Panc1 (cell line): ENCODE data around the gene NFAT5. TPM values are rescaled to one million over a fixed set of nuclear protein-coding genes. Genes with fewer than 3 reads are reported as not detected.
A peak's percentile ranks its signal among the peaks of the same experiment; 100 is the strongest.

Experiments
- ATAC-seq: fragments of 200-7000 bp; cut with Tn5 transposase; 2 replicates; pipeline ENCODE4 v1.9.1; 2020; ENCODE audit warnings: mild to moderate bottlenecking, moderate library complexity
- BruUV-seq: library from RNA; stranded (reverse); fragments of 400-500 nt; replicated peaks from 2 replicates; lab custom pipeline; 2021; lab: Mats Ljungman, UMichigan
- CTCF ChIA-PET: fragments of 300-600 bp; sonication (Branson Sonifier 250); formaldehyde crosslinking; loops from one replicate; lab custom pipeline; 2022; ENCODE audit warnings: antibody characterized with exemption; lab: Charles Lee
- POLR2A ChIA-PET: fragments of 300-600 bp; sonication (Branson Sonifier 250); formaldehyde crosslinking; loops from one replicate; lab custom pipeline; 2022; ENCODE audit warnings: antibody characterized with exemption; lab: Charles Lee
- DNase-seq: peaks from one replicate; pipeline ENCODE4 v3.0.0-alpha.2; 2010; ENCODE audit warnings: low read depth, low spot score
- H3K27ac ChIP-seq: 2 replicates; pipeline ENCODE4 v1.5.1; 2011; ENCODE audit warnings: mild to moderate bottlenecking, low read length, inconsistent platforms
- H3K27me3 ChIP-seq: fragments of 200-500 bp; sonication (Bioruptor generic); 2 replicates; pipeline ENCODE4 v1.6.0; 2014; ENCODE audit warnings: low read length, inconsistent platforms; ENCODE audit not compliant: control insufficient read depth, insufficient read depth
- H3K36me3 ChIP-seq: fragments of 200-500 bp; sonication (Bioruptor generic); 2 replicates; pipeline ENCODE4 v1.5.1; 2014; ENCODE audit warnings: inconsistent platforms, mild to moderate bottlenecking, low read length, moderate library complexity; ENCODE audit not compliant: control insufficient read depth, insufficient read depth
- H3K4me1 ChIP-seq: 2 replicates; pipeline ENCODE4 v1.5.1; 2011; ENCODE audit warnings: inconsistent platforms, mild to moderate bottlenecking, low read length, moderate library complexity; ENCODE audit not compliant: control insufficient read depth, insufficient read depth
- H3K4me3 ChIP-seq, 2 experiments: 2 replicates each; pipeline ENCODE4 v1.5.1; 2011 to 2012; ENCODE audit warnings: low read depth in 2 of 2, low read length in 2 of 2, mild to moderate bottlenecking in 2 of 2, inconsistent platforms in 1 of 2, moderate library complexity in 1 of 2
- H3K9me3 ChIP-seq: fragments of 200-500 bp; sonication (Bioruptor generic); 2 replicates; pipeline ENCODE4 v1.5.1; 2014; ENCODE audit warnings: low read depth, mild to moderate bottlenecking, inconsistent platforms, low read length, moderate library complexity; ENCODE audit not compliant: control insufficient read depth, insufficient read depth
- POLR2AphosphoS5 ChIP-seq: IDR thresholded peaks from 2 replicates; pipeline ENCODE4 v1.6.1; 2012; ENCODE audit warnings: mild to moderate bottlenecking, low read depth, low read length, moderate library complexity
- SIN3A ChIP-seq: IDR thresholded peaks from 2 replicates; pipeline ENCODE4 v1.6.1; 2012; ENCODE audit warnings: low read depth, mild to moderate bottlenecking, low read length, moderate library complexity, borderline replicate concordance; ENCODE audit not compliant: insufficient read depth
- TCF7L2 ChIP-seq: IDR thresholded peaks from 2 replicates; pipeline ENCODE4 v1.6.1; 2011; ENCODE audit warnings: mild to moderate bottlenecking, low read depth, low read length, inconsistent platforms
- in situ Hi-C: cut with HindIII; loops from 2 replicates; pipeline ENCODE4 v1.10.0; 2016; ENCODE audit warnings: low sequenced_read_pairs, low pct_unique_long_range_greater_than_20kb
- intact Hi-C: fragments of 100-400 bp; cut with micrococcal nuclease; formaldehyde crosslinking; loops from one replicate; pipeline ENCODE4 v1.10.0; 2022; ENCODE audit not compliant: unreplicated experiment
- total RNA-seq: library from RNA; stranded (reverse); gene quantifications from one replicate; pipeline ENCODE4 v1.2.1, GENCODE V29; 2021; ENCODE audit not compliant: unreplicated experiment
- TF ChIP-seq, protein P1 (sequence below): fragments of 450-650 bp; IDR thresholded peaks from 2 replicates; pipeline ENCODE4 v1.5.1; 2017; ENCODE audit warnings: mild to moderate bottlenecking
- TF ChIP-seq, protein P2 (sequence below), 2 experiments: IDR thresholded peaks; 2 replicates each; pipeline ENCODE4 v1.6.1; 2011 to 2012; ENCODE audit warnings: low read depth in 2 of 2, control low read depth in 1 of 2, low read length in 1 of 2, mild to moderate bottlenecking in 1 of 2, moderate library complexity in 1 of 2; ENCODE audit not compliant: insufficient read depth in 1 of 2

NFAT5 gene
- total RNA-seq, 1 experiment from 2014 or later, result 57.0 TPM

DNA sequence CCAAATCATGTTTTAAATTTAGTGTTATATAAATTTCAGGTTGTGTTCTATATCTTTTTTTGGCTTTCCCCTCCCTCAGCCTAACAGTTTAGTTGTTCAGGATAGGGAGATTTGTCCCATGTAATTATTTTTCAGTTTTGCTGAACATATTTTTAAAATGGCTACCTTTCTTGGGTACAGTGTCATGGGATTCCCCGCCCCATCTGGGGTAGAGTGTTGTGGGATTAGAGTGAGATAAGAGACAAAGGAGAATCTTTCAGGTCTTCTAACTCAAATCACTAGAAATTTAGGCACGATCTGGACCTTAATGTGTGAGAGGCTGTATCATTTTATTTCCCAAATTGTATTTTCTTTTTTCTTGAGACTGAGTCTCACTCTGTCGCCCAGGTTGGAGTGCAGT lies 24.8 kb downstream of the NFAT5 start:
- POLR2A ChIA-PET, result no interaction called here
- H3K4me3 ChIP-seq, result no peak overlapping the region
- no TSS peak for BruUV-seq
- peaks cover 4% of the 10 kb centered on the region; the same call in 1 of the 2 replicates for H3K36me3 ChIP-seq
- no peaks in the 10 kb centered on the region for H3K27me3 ChIP-seq
- CTCF ChIA-PET, result interaction anchor here (0.6 kb wide), 2 partner anchors 11 to 677 kb away, joined by 3 to 5 read pairs; no protein-coding TSS in a partner anchor
- no peak for TF ChIP-seq POLR2AphosphoS5
- TF ChIP-seq SIN3A, result no peak
- H3K9me3 ChIP-seq, result no peaks in the 10 kb centered on the region
- in situ Hi-C loops (no loop called here), intact Hi-C loops (no loop called here)
- ATAC-seq (no peak), DNase-seq (no peak)
- H3K4me1 ChIP-seq, result peaks cover 5% of the 10 kb centered on the region; the same call in 1 of the 2 replicates
- H3K27ac ChIP-seq, result no peak overlapping the region

DNA sequence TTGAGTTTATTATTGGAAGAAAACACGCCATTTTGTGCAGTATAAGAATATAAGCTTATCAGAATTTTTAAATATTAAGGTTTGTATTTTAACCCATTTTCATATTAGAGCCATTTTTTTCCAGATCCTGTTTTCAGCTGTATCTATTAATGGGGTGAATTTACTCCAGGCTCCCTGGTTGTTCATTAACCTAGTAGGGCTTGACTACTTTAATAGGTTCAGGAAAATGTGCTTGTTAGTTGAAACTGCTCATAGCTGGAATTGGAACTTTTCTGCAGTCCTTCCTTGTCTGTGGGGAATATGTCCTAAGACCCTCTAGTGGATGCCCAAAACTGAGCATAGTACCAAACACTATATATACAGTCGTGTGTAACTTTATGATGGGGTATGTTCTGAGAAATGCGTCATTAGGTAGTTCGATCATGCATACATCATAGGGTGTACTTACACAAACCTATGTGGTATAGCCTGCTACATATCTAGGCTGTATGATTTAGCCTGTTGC lies 28.0 kb downstream of the NFAT5 start:
- POLR2A ChIA-PET, result interaction anchor here (0.7 kb wide), 1 partner anchor 11 kb away, joined by 3 read pairs; no protein-coding TSS in a partner anchor
- Histone ChIP-seq H3K9me3 (no peaks in the 10 kb centered on the region), H3K36me3 (peaks cover 3% of the 10 kb centered on the region; the same call in 1 of the 2 replicates), H3K4me1 (peaks cover 4% of the 10 kb centered on the region; the same call in 1 of the 2 replicates), H3K27ac (no peak overlapping the region), H3K27me3 (no peaks in the 10 kb centered on the region), H3K4me3 (no peak overlapping the region)
- CTCF ChIA-PET, result no interaction called here
- BruUV-seq, result TSS peak; percentile 9
- no peak for ATAC-seq
- in situ Hi-C loops (no loop called here), intact Hi-C loops (no loop called here)
- TF ChIP-seq TCF7L2 (no peak), POLR2AphosphoS5 (no peak), SIN3A (no peak)
- TF ChIP-seq, protein P1, sequence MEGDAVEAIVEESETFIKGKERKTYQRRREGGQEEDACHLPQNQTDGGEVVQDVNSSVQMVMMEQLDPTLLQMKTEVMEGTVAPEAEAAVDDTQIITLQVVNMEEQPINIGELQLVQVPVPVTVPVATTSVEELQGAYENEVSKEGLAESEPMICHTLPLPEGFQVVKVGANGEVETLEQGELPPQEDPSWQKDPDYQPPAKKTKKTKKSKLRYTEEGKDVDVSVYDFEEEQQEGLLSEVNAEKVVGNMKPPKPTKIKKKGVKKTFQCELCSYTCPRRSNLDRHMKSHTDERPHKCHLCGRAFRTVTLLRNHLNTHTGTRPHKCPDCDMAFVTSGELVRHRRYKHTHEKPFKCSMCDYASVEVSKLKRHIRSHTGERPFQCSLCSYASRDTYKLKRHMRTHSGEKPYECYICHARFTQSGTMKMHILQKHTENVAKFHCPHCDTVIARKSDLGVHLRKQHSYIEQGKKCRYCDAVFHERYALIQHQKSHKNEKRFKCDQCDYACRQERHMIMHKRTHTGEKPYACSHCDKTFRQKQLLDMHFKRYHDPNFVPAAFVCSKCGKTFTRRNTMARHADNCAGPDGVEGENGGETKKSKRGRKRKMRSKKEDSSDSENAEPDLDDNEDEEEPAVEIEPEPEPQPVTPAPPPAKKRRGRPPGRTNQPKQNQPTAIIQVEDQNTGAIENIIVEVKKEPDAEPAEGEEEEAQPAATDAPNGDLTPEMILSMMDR, result no peak
- TF ChIP-seq, protein P2, sequence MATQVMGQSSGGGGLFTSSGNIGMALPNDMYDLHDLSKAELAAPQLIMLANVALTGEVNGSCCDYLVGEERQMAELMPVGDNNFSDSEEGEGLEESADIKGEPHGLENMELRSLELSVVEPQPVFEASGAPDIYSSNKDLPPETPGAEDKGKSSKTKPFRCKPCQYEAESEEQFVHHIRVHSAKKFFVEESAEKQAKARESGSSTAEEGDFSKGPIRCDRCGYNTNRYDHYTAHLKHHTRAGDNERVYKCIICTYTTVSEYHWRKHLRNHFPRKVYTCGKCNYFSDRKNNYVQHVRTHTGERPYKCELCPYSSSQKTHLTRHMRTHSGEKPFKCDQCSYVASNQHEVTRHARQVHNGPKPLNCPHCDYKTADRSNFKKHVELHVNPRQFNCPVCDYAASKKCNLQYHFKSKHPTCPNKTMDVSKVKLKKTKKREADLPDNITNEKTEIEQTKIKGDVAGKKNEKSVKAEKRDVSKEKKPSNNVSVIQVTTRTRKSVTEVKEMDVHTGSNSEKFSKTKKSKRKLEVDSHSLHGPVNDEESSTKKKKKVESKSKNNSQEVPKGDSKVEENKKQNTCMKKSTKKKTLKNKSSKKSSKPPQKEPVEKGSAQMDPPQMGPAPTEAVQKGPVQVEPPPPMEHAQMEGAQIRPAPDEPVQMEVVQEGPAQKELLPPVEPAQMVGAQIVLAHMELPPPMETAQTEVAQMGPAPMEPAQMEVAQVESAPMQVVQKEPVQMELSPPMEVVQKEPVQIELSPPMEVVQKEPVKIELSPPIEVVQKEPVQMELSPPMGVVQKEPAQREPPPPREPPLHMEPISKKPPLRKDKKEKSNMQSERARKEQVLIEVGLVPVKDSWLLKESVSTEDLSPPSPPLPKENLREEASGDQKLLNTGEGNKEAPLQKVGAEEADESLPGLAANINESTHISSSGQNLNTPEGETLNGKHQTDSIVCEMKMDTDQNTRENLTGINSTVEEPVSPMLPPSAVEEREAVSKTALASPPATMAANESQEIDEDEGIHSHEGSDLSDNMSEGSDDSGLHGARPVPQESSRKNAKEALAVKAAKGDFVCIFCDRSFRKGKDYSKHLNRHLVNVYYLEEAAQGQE (IDR thresholded peaks at IDR 0.05; ENCODE audit: insufficient read depth in 1 of 2, low read depth in 2 of 2, low read length in 1 of 2), result no peak
- DNase-seq, result no peak
